ENCODE results near the gene NPHP4. TPM values are rescaled to one million over a fixed set of nuclear protein-coding genes. Genes with fewer than 3 reads are reported as not detected.

Gene NPHP4
- total RNA-seq, 2 donors from 2014 or later: 11.4 to 32.2 TPM

GRCh38 chr1:6002714-6003501 lies 10.7 kb upstream of the NPHP4 start:
- no peak overlapping the region for H3K27ac ChIP-seq
- no peaks in the 10 kb centered on the region for H3K4me1 ChIP-seq (replicated peaks)
- intact Hi-C loops (cut with DNase I): no loop called here
- WGBS: 82% methylated on average over 31 of the region's 33 CpGs
- DNase-seq (ENCODE audit: low spot score): no peak
- H3K27me3 ChIP-seq (replicated peaks; ENCODE audit: insufficient read depth): no peaks in the 10 kb centered on the region
- no peaks in the 10 kb centered on the region for H3K36me3 ChIP-seq
- TF ChIP-seq POLR2AphosphoS5 (IDR thresholded peaks at IDR 0.05) (no peak), POLR2A (IDR thresholded peaks at IDR 0.05) (no peak)
- TF ChIP-seq, protein P1, sequence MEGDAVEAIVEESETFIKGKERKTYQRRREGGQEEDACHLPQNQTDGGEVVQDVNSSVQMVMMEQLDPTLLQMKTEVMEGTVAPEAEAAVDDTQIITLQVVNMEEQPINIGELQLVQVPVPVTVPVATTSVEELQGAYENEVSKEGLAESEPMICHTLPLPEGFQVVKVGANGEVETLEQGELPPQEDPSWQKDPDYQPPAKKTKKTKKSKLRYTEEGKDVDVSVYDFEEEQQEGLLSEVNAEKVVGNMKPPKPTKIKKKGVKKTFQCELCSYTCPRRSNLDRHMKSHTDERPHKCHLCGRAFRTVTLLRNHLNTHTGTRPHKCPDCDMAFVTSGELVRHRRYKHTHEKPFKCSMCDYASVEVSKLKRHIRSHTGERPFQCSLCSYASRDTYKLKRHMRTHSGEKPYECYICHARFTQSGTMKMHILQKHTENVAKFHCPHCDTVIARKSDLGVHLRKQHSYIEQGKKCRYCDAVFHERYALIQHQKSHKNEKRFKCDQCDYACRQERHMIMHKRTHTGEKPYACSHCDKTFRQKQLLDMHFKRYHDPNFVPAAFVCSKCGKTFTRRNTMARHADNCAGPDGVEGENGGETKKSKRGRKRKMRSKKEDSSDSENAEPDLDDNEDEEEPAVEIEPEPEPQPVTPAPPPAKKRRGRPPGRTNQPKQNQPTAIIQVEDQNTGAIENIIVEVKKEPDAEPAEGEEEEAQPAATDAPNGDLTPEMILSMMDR (IDR thresholded peaks at IDR 0.05): no peak
- no peak overlapping the region for H3K4me3 ChIP-seq
- H3K9me3 ChIP-seq: no peaks in the 10 kb centered on the region

DNA sequence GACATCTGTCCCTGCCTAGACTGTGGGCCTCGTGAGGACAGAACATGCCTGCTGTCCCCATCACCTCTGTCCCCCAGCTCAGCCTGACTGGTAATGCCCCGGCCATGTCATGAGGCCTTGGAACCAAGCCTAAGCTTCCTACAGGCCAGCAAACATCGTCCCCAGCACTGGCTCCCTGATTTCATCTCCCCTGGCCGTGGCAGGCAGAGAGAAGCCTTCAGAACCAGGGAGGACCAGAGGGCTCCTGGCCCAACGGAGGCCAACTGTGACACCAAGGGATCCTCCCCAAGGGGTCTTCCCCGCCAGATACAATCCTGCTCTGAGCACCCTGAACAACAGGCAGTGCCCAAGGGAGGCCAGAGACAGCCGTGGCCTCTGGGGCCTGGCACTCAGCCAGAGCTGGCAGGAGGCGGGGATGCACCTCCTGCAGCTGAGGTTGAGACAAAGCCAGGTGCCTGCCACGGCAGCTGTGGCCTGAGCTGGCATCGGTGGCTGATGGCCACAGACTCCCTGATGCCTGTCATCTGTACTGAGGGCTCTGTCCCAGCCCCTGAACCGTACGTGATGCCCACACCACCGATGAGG lies 9.9 kb upstream of the NPHP4 start:
- DNase-seq (ENCODE audit: low spot score): no peak
- WGBS: 57% methylated on average over 10 of the region's 13 CpGs
- Histone ChIP-seq H3K36me3 (no peaks in the 10 kb centered on the region), H3K4me1 (replicated peaks) (no peaks in the 10 kb centered on the region), H3K27me3 (replicated peaks; ENCODE audit: insufficient read depth) (no peaks in the 10 kb centered on the region), H3K4me3 (no peak overlapping the region), H3K9me3 (no peaks in the 10 kb centered on the region), H3K27ac (no peak overlapping the region)
- TF ChIP-seq, protein P1 (IDR thresholded peaks at IDR 0.05): no peak
- TF ChIP-seq POLR2AphosphoS5 (IDR thresholded peaks at IDR 0.05) (no peak), POLR2A (IDR thresholded peaks at IDR 0.05) (no peak)
- intact Hi-C loops (cut with DNase I): no loop called here

DNA sequence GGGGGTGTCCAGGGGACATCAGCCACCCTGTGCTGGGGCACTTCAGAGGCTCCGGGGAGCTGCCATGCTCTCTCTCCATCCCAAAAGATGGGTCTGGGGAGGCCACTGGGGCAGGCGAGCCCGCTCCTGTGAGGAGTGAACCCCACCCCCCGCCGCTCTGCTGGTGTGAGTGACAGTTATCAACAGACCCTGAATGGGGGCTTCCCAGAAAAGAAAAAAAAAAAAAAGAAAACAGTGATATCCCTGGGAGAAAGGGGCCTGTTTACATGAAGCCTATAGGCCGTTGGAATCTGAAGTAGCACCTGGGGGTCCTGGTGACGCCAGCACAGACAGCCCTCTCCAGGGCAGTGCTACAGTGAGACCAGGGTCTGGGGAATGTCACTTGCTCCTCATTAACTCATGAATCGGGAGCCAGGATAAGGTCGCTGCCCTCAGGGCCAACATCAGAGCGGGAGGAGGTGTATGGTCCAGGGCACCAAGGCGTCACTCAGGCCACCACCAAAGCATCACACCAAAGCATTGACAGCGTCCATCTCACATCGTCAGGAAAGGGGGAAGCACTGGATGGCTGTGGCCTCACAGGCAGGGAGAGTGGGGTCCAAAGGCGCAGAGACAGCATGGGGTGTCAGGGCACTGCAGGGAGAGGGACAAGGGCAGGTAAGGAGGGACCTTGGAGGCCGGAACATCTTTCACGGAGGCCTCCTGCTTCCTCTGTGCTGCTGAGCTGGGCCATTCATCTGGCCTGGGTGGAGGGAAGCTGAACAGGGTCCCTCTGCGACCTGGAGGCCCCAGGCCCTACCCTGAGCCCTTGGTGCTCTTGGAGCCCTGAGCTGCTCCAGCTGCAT lies 8.4 kb upstream of the NPHP4 start:
- Histone ChIP-seq H3K4me3 (no peak overlapping the region), H3K4me1 (replicated peaks) (no peaks in the 10 kb centered on the region), H3K36me3 (no peaks in the 10 kb centered on the region), H3K27ac (no peak overlapping the region), H3K27me3 (replicated peaks; ENCODE audit: insufficient read depth) (no peaks in the 10 kb centered on the region), H3K9me3 (no peaks in the 10 kb centered on the region)
- DNase-seq (ENCODE audit: low spot score): no peak
- intact Hi-C loops (cut with DNase I): no loop called here
- TF ChIP-seq, protein P1 (IDR thresholded peaks at IDR 0.05): no peak
- TF ChIP-seq POLR2AphosphoS5 (IDR thresholded peaks at IDR 0.05): no peak
- TF ChIP-seq POLR2A (IDR thresholded peaks at IDR 0.05): no peak
- WGBS: 91% methylated on average over 17 of the region's 17 CpGs

- no peak for TF ChIP-seq POLR2AphosphoS5 (IDR thresholded peaks at IDR 0.05)
- TF ChIP-seq, protein P1 (IDR thresholded peaks at IDR 0.05): no peak
- intact Hi-C loops (cut with DNase I): no loop called here
- H3K36me3 ChIP-seq: no peaks in the 10 kb centered on the region
- DNase-seq (ENCODE audit: low spot score): no peak
- no peaks in the 10 kb centered on the region for H3K9me3 ChIP-seq
- H3K27ac ChIP-seq: no peak overlapping the region
- no peaks in the 10 kb centered on the region for H3K4me1 ChIP-seq (replicated peaks)
- no peak overlapping the region for H3K4me3 ChIP-seq
- 93% methylated on average over 28 of the region's 28 CpGs for WGBS
- no peaks in the 10 kb centered on the region for H3K27me3 ChIP-seq (replicated peaks; ENCODE audit: insufficient read depth)
These were observed 7.7 kb upstream of the NPHP4 start for GRCh38 chr1:5999711-6000443.
